Measurements from ENCODE around the gene SLC2A4.

SLC2A4 gene

GRCh38 chr17:7237761-7238419 is 43.6 kb upstream of the SLC2A4 start:
- Histone ChIP-seq H3K27ac (replicated peaks) (peak overlapping the region; percentile 68), H3K27me3 (ENCODE audit: insufficient read depth, poor library complexity, severe bottlenecking) (no peaks in the 10 kb centered on the region), H3K4me3 (replicated peaks; ENCODE audit: insufficient read depth, low read length) (peak overlapping the region; percentile 63)
- no peak for TF ChIP-seq REST (IDR thresholded peaks at IDR 0.05; ENCODE audit: insufficient replicate concordance, low read depth)
- no peak for TF ChIP-seq GABPA (IDR thresholded peaks at IDR 0.05; ENCODE audit: low read depth)
- TF ChIP-seq POLR2AphosphoS5 (IDR thresholded peaks at IDR 0.05; ENCODE audit: low read depth): no peak
- TF ChIP-seq, protein P1, sequence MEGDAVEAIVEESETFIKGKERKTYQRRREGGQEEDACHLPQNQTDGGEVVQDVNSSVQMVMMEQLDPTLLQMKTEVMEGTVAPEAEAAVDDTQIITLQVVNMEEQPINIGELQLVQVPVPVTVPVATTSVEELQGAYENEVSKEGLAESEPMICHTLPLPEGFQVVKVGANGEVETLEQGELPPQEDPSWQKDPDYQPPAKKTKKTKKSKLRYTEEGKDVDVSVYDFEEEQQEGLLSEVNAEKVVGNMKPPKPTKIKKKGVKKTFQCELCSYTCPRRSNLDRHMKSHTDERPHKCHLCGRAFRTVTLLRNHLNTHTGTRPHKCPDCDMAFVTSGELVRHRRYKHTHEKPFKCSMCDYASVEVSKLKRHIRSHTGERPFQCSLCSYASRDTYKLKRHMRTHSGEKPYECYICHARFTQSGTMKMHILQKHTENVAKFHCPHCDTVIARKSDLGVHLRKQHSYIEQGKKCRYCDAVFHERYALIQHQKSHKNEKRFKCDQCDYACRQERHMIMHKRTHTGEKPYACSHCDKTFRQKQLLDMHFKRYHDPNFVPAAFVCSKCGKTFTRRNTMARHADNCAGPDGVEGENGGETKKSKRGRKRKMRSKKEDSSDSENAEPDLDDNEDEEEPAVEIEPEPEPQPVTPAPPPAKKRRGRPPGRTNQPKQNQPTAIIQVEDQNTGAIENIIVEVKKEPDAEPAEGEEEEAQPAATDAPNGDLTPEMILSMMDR (IDR thresholded peaks at IDR 0.05; ENCODE audit: insufficient read depth, low read length): no peak
- no peak for TF ChIP-seq SPI1 (IDR thresholded peaks at IDR 0.05; ENCODE audit: borderline replicate concordance, low read depth)
- DNase-seq (ENCODE audit: low read depth in 1 of 2, low spot score in 1 of 2): peak in 1 of 2 experiments; percentile 63

DNA sequence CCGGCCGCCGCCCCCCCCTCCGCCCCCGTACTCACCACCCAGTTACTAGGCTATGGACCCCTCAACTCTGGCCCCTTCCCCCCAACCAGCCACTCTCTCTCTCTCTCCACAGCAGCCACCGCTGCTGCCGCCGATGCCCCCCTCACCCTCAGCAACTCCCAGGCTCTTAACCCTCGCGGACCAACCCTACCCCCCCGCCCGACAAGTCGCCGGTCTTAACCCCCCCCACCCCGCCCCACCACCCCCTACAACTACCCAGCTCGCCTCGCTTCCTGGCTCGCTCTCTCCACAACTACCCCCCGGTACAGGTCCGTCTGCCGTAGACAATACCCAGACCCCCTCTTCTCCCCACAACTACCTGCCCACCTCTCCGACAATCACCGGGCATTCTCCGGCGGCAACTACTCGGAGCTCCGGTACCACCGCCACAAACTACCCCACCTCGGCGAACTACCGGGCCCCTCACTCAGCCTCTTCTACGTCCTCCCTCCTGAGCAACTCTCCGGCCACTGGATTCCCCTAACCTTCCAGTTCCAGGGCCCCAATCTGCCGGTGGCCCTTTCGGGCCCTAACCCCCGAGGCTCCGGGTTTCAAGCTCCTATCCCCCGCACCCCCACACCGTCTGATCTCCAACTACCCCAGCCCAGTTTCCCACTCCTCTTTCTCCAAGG is 43.0 kb upstream of the SLC2A4 start:
- H3K27ac ChIP-seq (replicated peaks): peak overlapping the region; percentile 90
- H3K27me3 ChIP-seq (ENCODE audit: insufficient read depth, poor library complexity, severe bottlenecking): no peaks in the 10 kb centered on the region
- H3K4me3 ChIP-seq (replicated peaks; ENCODE audit: insufficient read depth, low read length): peak overlapping the region; percentile 63
- no peak for DNase-seq (ENCODE audit: low read depth in 1 of 2, low spot score in 1 of 2)
- TF ChIP-seq REST (IDR thresholded peaks at IDR 0.05; ENCODE audit: insufficient replicate concordance, low read depth): no peak
- TF ChIP-seq, protein P1 (IDR thresholded peaks at IDR 0.05; ENCODE audit: insufficient read depth, low read length): no peak
- TF ChIP-seq POLR2AphosphoS5 (IDR thresholded peaks at IDR 0.05; ENCODE audit: low read depth): no peak
- TF ChIP-seq GABPA (IDR thresholded peaks at IDR 0.05; ENCODE audit: low read depth): no peak
- no peak for TF ChIP-seq SPI1 (IDR thresholded peaks at IDR 0.05; ENCODE audit: borderline replicate concordance, low read depth)

GRCh38 chr17:7239091-7240027 is 42.2 kb upstream of the SLC2A4 start, which contains the start of gene PHF23:
PHF23 (minus strand) TSS chr17:7239457; CDS start chr17:7239279, 178 bp downstream.
- Histone ChIP-seq H3K27ac (replicated peaks) (peak within 1 kb of the TSS; percentile 96), H3K27me3 (ENCODE audit: insufficient read depth, poor library complexity, severe bottlenecking) (no peaks in the 10 kb centered on the region), H3K4me3 (replicated peaks; ENCODE audit: insufficient read depth, low read length) (peak within 1 kb of the TSS; percentile 63)
- DNase-seq (ENCODE audit: low read depth in 1 of 2, low spot score in 1 of 2): peak; percentile 87 to 96
- TF ChIP-seq SPI1 (IDR thresholded peaks at IDR 0.05; ENCODE audit: borderline replicate concordance, low read depth) (peak; percentile 73), POLR2AphosphoS5 (IDR thresholded peaks at IDR 0.05; ENCODE audit: low read depth) (0 out of 2 replicates have a peak, but pooled peaks have one; percentile 22), REST (IDR thresholded peaks at IDR 0.05; ENCODE audit: insufficient replicate concordance, low read depth) (no peak), GABPA (IDR thresholded peaks at IDR 0.05; ENCODE audit: low read depth) (peak; percentile 86)
- TF ChIP-seq, protein P1 (IDR thresholded peaks at IDR 0.05; ENCODE audit: insufficient read depth, low read length): no peak

Data from HL-60 (cell line).